Activated gamma-delta T cell treated with Interleukin-2 at 50 U/mL for 16 hours (primary cell): ENCODE data around the gene CHST3.

ENCODE experiments used
- DNase-seq: peaks from one replicate; pipeline ENCODE4 v3.0.0-alpha.2; 2020

The CHST3 gene

GRCh38 chr10:71995887-71996575 lies 31.8 kb downstream of the CHST3 start:
- DNase-seq: no peak

- no peak for DNase-seq
Measured at GRCh38 chr10:71996592-71997371, 32.6 kb downstream of the CHST3 start.

GRCh38 chr10:71998119-71998839 lies 34.1 kb downstream of the CHST3 start:
- DNase-seq: no peak

GRCh38 chr10:71998840-71999194 lies 34.6 kb downstream of the CHST3 start:
- no peak for DNase-seq

- no peak for DNase-seq
Measured at GRCh38 chr10:71999360-72000072, 35.3 kb downstream of the CHST3 start.

- DNase-seq: no peak
Measured at GRCh38 chr10:72000073-72001032, 36.2 kb downstream of the CHST3 start.

GRCh38 chr10:72001033-72001395 lies 36.8 kb downstream of the CHST3 start:
- DNase-seq: no peak

- no peak for DNase-seq
Measured at GRCh38 chr10:72002354-72003295, 38.4 kb downstream of the CHST3 start.

GRCh38 chr10:72006026-72006425 lies 41.8 kb downstream of the CHST3 start:
- no peak for DNase-seq

GRCh38 chr10:72007246-72007892 lies 43.2 kb downstream of the CHST3 start:
- DNase-seq: no peak

- no peak for DNase-seq
Measured at GRCh38 chr10:72008096-72008981, 44.1 kb downstream of the CHST3 start.

- DNase-seq: no peak
Measured at GRCh38 chr10:72009051-72009424, 44.8 kb downstream of the CHST3 start.

GRCh38 chr10:72009425-72010081 lies 45.4 kb downstream of the CHST3 start:
- DNase-seq: no peak

- no peak for DNase-seq
Measured at GRCh38 chr10:72010234-72010973, 46.2 kb downstream of the CHST3 start.

- no peak for DNase-seq
Measured at GRCh38 chr10:72011016-72011415, 46.8 kb downstream of the CHST3 start.

- no peak for DNase-seq
Measured at GRCh38 chr10:72011468-72011867, 47.3 kb downstream of the CHST3 start.

- DNase-seq: no peak
Measured at GRCh38 chr10:72011976-72012512, 47.8 kb downstream of the CHST3 start.

- no peak for DNase-seq
Measured at GRCh38 chr10:72012796-72013195, 48.6 kb downstream of the CHST3 start.
